GM06990 (cell line): Measurements from ENCODE around the gene WDR45B.

ENCODE experiments used
- DNase-seq: peaks from one replicate; pipeline ENCODE4 v3.0.0-alpha.2; 2011; ENCODE audit not compliant: insufficient read length; ENCODE audit errors: extremely low read depth
- H3K27me3 ChIP-seq: replicated peaks from 2 replicates; pipeline ENCODE4 v1.6.0; 2011; ENCODE audit warnings: low read length; ENCODE audit not compliant: control insufficient read depth, insufficient read depth
- H3K36me3 ChIP-seq: 2 replicates; pipeline ENCODE4 v1.5.1; 2011; ENCODE audit warnings: low read length; ENCODE audit not compliant: control insufficient read depth, insufficient read depth
- H3K4me3 ChIP-seq: replicated peaks from 2 replicates; pipeline ENCODE4 v1.5.1; 2011; ENCODE audit warnings: low read depth, mild to moderate bottlenecking, control low read depth, low read length
- TF ChIP-seq, protein P1 (sequence below): IDR thresholded peaks from 2 replicates; pipeline ENCODE4 v1.5.1; 2011; ENCODE audit warnings: low read length, control low read depth, mild to moderate bottlenecking, inconsistent platforms; ENCODE audit not compliant: insufficient read depth, poor library complexity, severe bottlenecking

The WDR45B gene

DNA sequence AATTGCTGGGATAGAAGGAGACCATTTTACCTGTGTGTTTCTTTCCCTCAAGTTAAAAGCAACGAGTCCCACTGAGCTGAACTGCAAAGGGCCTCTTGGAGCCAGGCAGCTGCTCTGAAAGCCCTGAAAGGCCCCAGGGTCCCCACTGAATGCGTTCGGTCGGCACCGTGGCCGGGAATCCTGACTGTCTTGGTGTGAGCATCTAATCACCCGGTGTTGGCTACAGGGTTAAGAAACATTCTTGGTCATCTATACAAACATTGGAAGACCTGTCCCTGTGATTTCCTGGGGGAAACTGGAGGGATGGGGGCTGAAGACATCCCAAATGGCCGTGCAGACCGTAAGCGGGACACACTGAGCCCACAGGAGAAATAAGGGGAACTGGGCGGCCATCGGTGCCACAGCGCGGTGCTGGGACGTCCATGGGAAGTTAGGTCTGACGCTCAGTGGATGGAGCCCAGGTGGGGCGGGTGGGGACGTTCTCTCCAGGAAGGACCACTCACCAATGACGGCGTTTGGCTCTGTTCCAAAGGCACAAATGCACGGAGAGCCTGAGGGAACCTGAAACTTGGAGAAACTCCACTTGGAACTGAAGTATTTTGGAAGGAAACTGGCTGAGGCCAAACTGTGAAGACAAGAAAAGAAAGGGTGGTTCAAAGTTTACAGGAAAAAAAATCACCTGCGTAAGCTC lies 32.1 kb downstream of the WDR45B start:
- DNase-seq = no peak
- H3K36me3 ChIP-seq = peaks cover 27% of the 10 kb centered on the region

DNA sequence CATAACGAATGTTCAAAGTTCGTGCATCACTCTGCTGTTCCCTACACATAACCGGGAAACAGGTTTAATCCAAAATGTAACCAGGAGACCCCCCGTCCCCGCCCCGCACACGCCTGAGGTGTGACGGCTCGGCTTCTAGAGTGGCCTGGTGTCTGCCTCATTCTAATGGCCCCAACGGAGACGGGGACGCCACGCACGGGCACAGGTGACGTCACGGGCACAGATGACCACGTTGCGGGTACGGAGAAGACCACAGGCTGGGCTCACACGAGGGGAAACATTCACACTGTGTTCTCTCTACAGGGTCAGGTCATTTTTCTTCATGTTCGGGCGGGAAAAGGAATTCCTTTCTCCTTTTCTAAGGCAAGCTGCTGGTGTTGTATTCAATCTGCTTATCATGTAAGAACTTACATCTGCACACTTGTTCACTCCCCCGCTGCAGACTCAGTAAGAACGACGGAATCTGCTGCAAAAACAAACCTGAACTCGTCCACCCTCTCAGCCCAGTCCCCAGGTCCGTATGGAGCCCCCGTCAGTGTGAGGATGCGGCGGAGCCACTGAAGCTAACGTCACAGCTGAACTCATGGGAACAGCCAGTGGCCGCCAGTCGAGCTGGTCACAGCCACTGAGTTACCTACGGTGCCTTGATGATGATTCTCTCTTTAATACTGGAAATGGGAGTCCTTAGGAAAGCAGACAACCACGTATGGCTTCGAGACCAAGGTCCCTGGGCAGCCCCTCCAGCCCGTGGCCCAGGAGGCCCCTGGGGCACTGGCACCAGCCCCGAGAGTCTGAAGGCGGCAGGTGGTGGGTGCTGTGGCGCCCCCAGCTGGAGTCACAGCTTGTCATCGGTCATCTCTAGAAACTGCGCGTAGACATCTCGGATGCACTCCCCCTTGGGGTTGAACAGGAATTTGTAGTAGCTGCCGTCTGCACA lies 32.9 kb downstream of the WDR45B start:
- DNase-seq = no peak
- no peaks in the 10 kb centered on the region for H3K27me3 ChIP-seq
- H3K36me3 ChIP-seq = peaks cover 29% of the 10 kb centered on the region
- TF ChIP-seq, protein P1, sequence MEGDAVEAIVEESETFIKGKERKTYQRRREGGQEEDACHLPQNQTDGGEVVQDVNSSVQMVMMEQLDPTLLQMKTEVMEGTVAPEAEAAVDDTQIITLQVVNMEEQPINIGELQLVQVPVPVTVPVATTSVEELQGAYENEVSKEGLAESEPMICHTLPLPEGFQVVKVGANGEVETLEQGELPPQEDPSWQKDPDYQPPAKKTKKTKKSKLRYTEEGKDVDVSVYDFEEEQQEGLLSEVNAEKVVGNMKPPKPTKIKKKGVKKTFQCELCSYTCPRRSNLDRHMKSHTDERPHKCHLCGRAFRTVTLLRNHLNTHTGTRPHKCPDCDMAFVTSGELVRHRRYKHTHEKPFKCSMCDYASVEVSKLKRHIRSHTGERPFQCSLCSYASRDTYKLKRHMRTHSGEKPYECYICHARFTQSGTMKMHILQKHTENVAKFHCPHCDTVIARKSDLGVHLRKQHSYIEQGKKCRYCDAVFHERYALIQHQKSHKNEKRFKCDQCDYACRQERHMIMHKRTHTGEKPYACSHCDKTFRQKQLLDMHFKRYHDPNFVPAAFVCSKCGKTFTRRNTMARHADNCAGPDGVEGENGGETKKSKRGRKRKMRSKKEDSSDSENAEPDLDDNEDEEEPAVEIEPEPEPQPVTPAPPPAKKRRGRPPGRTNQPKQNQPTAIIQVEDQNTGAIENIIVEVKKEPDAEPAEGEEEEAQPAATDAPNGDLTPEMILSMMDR = no peak
- no peak overlapping the region for H3K4me3 ChIP-seq

More for the DNA sequence above, 32.1 kb downstream of the WDR45B start:
- no peaks in the 10 kb centered on the region for H3K27me3 ChIP-seq
- TF ChIP-seq, protein P1 = no peak
- H3K4me3 ChIP-seq = no peak overlapping the region

DNA sequence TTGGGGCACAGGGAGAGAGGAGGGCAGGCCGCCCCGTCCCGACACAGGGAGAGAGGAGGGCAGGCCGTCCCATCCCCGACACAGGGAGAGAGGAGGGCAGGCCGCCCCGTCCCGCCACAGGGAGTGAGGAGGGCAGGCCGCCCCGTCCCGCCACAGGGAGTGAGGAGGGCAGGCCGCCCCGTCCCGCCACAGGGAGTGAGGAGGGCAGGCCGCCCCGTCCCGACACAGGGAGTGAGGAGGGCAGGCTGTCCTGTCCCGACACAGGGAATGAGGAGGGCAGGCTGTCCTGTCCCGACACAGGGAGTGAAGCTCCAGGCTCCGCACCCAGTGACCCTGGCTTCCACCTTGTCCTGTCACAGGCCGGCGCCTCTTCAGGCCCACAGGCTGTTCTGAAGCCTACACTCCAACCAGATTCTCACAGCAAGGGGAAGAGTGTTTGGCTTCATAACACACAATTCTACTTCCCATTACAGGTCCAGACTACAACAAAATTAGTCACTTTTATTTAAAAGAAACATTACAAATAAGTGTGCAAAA lies 34.1 kb downstream of the WDR45B start:
- H3K36me3 ChIP-seq = peaks cover 29% of the 10 kb centered on the region
- no peak for DNase-seq
- H3K4me3 ChIP-seq = no peak overlapping the region
- TF ChIP-seq, protein P1 = no peak
- H3K27me3 ChIP-seq = no peaks in the 10 kb centered on the region

DNA sequence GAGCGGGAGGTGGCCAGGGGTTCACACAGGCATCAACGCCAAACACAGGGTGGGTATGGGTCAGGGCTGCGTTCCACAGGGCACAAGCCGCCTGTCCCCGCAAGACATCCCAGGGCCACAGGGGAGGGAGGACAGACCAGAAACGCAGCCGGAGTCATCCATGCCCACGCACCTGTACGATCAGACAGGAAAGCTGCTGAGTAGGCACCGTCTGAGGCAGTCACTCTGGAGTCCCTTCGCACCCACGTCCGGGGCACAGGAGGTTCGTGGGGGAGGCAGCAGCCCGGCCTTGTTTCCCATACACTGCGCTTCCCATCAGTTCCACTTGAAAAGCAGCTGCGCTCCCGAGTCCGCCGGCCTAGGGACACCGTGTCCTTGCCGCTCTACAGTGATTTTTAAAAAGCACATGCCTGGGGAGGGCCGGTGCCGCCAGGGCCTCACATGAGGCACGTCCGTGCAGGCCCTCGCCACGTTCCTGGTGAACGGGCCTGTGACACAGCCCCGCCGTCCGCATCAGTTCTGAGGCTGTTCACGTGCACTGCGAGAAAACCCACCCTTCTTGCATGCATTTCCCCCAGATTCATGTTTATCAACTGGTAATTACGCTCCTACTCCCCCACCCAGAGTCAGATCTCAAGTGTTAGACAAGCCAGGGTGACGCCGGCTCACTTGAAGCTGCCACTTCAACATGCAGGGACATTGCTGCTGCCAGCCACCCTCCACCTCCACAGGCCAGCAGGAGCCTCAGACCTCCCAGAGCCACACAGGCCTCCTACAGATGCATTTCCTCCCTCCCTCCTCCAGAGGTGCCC lies 34.8 kb downstream of the WDR45B start:
- peaks cover 29% of the 10 kb centered on the region for H3K36me3 ChIP-seq
- TF ChIP-seq, protein P1 = no peak
- no peaks in the 10 kb centered on the region for H3K27me3 ChIP-seq
- no peak for DNase-seq
- no peak overlapping the region for H3K4me3 ChIP-seq

DNA sequence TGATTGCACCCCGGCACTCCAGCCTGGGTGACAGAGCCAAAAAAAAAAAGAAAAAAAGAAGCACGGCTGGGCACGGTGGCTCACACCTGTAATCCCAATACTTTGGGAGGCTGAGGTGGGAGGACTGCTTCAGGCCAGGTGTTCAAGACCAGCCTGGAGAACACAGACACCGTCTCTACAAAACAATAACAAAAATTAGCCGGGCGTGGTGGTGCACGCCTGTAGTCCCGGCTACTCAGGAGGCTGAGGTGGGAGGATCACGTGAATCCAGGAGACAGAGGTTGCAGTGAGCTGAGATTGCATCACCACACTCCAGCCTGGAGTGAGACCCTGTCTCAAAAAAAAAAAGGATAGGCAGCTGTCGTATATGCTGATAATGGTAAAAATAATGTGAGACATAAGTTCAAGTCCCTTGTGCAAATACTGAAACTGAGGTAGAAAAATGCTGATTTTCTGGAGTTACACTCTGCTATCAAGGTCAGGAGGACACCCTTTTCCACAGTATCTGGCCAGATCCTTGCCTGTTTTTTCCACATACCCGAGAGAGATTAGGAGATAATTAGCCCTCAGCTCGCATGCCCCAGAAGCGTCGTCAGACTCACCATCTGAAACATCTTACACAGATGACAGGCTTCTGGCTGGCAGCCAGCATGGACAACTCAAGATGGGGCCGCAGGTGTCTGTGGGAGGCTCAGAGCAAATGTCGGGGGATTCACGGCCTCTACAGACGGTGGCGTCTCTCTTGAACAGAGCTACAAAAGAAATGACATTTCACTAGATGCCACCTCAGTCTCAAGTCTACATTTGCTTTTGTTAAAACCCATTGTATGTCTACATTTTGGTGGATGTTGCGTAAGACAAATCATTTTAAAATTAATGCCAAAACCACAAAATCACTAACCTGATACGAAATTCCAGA lies 36.8 kb downstream of the WDR45B start:
- TF ChIP-seq, protein P1 = no peak
- no peak for DNase-seq
- no peak overlapping the region for H3K4me3 ChIP-seq
- no peaks in the 10 kb centered on the region for H3K27me3 ChIP-seq
- peaks cover 24% of the 10 kb centered on the region for H3K36me3 ChIP-seq
